Activated CD4-positive, alpha-beta T cell treated with anti-CD3 and anti-CD28 coated beads, Interleukin-2, amount 10 ng/mL, durations not matched to agents 7 days and 5 days (primary cell): ENCODE results near the gene HNRNPA1. TPM values are rescaled to one million over a fixed set of nuclear protein-coding genes. Genes with fewer than 3 reads are reported as not detected.
"Not testable (repeated sequence)": the region's sequence is repeated elsewhere in the genome, so short reads cannot be mapped to it uniquely, and the experiment has no call there.

ENCODE experiments used
- CTCF ChIA-PET: fragments of 350-600 bp; sonication (Branson Sonifier 250); formaldehyde crosslinking; loops from one replicate; lab custom pipeline; 2021; ENCODE audit warnings: antibody characterized with exemption; lab: Charles Lee
- POLR2A ChIA-PET: fragments of 350-600 bp; sonication (Branson Sonifier 250); formaldehyde crosslinking; loops from one replicate; lab custom pipeline; 2021; ENCODE audit warnings: antibody characterized with exemption; lab: Charles Lee
- DNase-seq: peaks from one replicate; pipeline ENCODE4 v3.0.0-alpha.2; 2020
- H3K27ac Mint-ChIP-seq: one replicate; pipeline ENCODE4 v1.8.0; 2021; ENCODE audit warnings: mild to moderate bottlenecking, moderate library complexity, mixed read lengths
- H3K27me3 Mint-ChIP-seq: one replicate; pipeline ENCODE4 v1.8.0; 2021; ENCODE audit warnings: mixed read lengths
- H3K36me3 Mint-ChIP-seq: one replicate; pipeline ENCODE4 v1.8.0; 2021; ENCODE audit warnings: low read depth, mixed read lengths
- H3K4me1 Mint-ChIP-seq: one replicate; pipeline ENCODE4 v1.8.0; 2021; ENCODE audit warnings: mixed read lengths
- H3K4me3 Mint-ChIP-seq: one replicate; pipeline ENCODE4 v1.8.0; 2021; ENCODE audit warnings: mild to moderate bottlenecking, moderate library complexity, mixed read lengths
- H3K9me3 Mint-ChIP-seq: one replicate; pipeline ENCODE4 v1.8.0; 2021; ENCODE audit warnings: mixed read lengths
- total RNA-seq, 2 experiments: library from RNA; stranded (reverse); gene quantifications; one replicate each; pipeline ENCODE4 v1.2.3, GENCODE V29; 2021

HNRNPA1 gene
- total RNA-seq, 2 experiments from 2014 or later = 1,432 to 1,554 TPM

- Mint-ChIP-seq H3K4me3 (no peak within 1 kb of the TSS), H3K9me3 (no peaks in the 10 kb centered on the region), H3K4me1 (peaks cover 58% of the 10 kb centered on the region), H3K36me3 (peaks cover 11% of the 10 kb centered on the region), H3K27me3 (no peaks in the 10 kb centered on the region), H3K27ac (no peak within 1 kb of the TSS)
- CTCF ChIA-PET = interaction anchor here (0.6 to 1.9 kb wide), 8 partner anchors 11 to 159 kb away, joined by 3 to 14 read pairs (median 6); partner anchors contain the start of gene COPZ1
- DNase-seq = peak; percentile 100
- POLR2A ChIA-PET = interaction anchor here (0.7 to 0.8 kb wide), 2 partner anchors 12 to 79 kb away, joined by 3 to 4 read pairs; no protein-coding TSS in a partner anchor
These were observed 676 bp upstream of the HNRNPA1 start, which contains the start of gene CBX5 for GRCh38 chr12:54279632-54280467. CBX5 (minus strand) TSS chr12:54280122; CDS start chr12:54257650, 22,472 bp downstream.

- not testable (repeated sequence) for H3K36me3 Mint-ChIP-seq, DNase-seq, H3K27ac Mint-ChIP-seq, H3K27me3 Mint-ChIP-seq, H3K4me3 Mint-ChIP-seq, H3K9me3 Mint-ChIP-seq
- CTCF ChIA-PET = interaction anchor here (0.6 to 1.9 kb wide), 5 partner anchors 9 to 134 kb away, joined by 3 to 12 read pairs (median 3); no protein-coding TSS in a partner anchor
- H3K4me1 Mint-ChIP-seq = peaks cover 61% of the 10 kb centered on the region
- POLR2A ChIA-PET = interaction anchor here (0.6 to 0.9 kb wide), 4 partner anchors 9 to 134 kb away, joined by 3 to 4 read pairs (median 3); partner anchors contain the start of gene COPZ1
These were observed 724 bp downstream of the HNRNPA1 start for GRCh38 chr12:54281261-54281638.

GRCh38 chr12:54281694-54282093 is 1.2 kb downstream of the HNRNPA1 start:
- POLR2A ChIA-PET = interaction anchor here (0.6 to 0.9 kb wide), 4 partner anchors 9 to 134 kb away, joined by 3 to 4 read pairs (median 3); partner anchors contain the start of gene COPZ1

GRCh38 chr12:54282949-54283593 is 2.5 kb downstream of the HNRNPA1 start:
- peaks cover 59% of the 10 kb centered on the region for H3K4me1 Mint-ChIP-seq
- ChIA-PET POLR2A (interaction anchor here (0.5 to 0.6 kb wide), 2 partner anchors 73 to 128 kb away, joined by 3 to 4 read pairs; no protein-coding TSS in a partner anchor), CTCF (interaction anchor here (1.4 to 1.7 kb wide), 2 partner anchors 9 to 11 kb away, joined by 4 to 8 read pairs; no protein-coding TSS in a partner anchor)
- no peak for DNase-seq
- no peaks in the 10 kb centered on the region for H3K9me3 Mint-ChIP-seq
- H3K4me3 Mint-ChIP-seq = no peak overlapping the region
- H3K36me3 Mint-ChIP-seq = peaks cover 4% of the 10 kb centered on the region
- H3K27me3 Mint-ChIP-seq = no peaks in the 10 kb centered on the region
- no peak overlapping the region for H3K27ac Mint-ChIP-seq

More at GRCh38 chr12:54281694-54282093, 1.2 kb downstream of the HNRNPA1 start:
- not testable (repeated sequence) for H3K36me3 Mint-ChIP-seq, H3K27me3 Mint-ChIP-seq, DNase-seq, H3K9me3 Mint-ChIP-seq, H3K27ac Mint-ChIP-seq, H3K4me3 Mint-ChIP-seq
- peaks cover 60% of the 10 kb centered on the region for H3K4me1 Mint-ChIP-seq
- CTCF ChIA-PET = interaction anchor here (0.6 to 1.9 kb wide), 5 partner anchors 9 to 133 kb away, joined by 3 to 12 read pairs (median 3); no protein-coding TSS in a partner anchor

GRCh38 chr12:54284070-54284780 is 3.7 kb downstream of the HNRNPA1 start:
- DNase-seq, H3K9me3 Mint-ChIP-seq, H3K27me3 Mint-ChIP-seq, H3K4me3 Mint-ChIP-seq, POLR2A ChIA-PET, H3K36me3 Mint-ChIP-seq: not testable (repeated sequence)
- Mint-ChIP-seq H3K4me1 (peaks cover 52% of the 10 kb centered on the region), H3K27ac (peak overlapping the region; percentile 57)
- CTCF ChIA-PET = interaction anchor here (1.0 to 1.7 kb wide), 3 partner anchors 8 to 75 kb away, joined by 3 to 8 read pairs (median 4); no protein-coding TSS in a partner anchor

- peak overlapping the region; percentile 68 for H3K27ac Mint-ChIP-seq
- no peaks in the 10 kb centered on the region for H3K9me3 Mint-ChIP-seq
- H3K4me1 Mint-ChIP-seq = peaks cover 52% of the 10 kb centered on the region
- peak overlapping the region; percentile 10 for H3K4me3 Mint-ChIP-seq
- CTCF ChIA-PET = interaction anchor here (0.7 to 1.8 kb wide), 2 partner anchors 10 to 14 kb away, joined by 3 to 7 read pairs; no protein-coding TSS in a partner anchor
- no peaks in the 10 kb centered on the region for H3K27me3 Mint-ChIP-seq
- H3K36me3 Mint-ChIP-seq = peaks cover 7% of the 10 kb centered on the region
- POLR2A ChIA-PET = no interaction called here
- no peak for DNase-seq
These were observed 4.9 kb downstream of the HNRNPA1 start for GRCh38 chr12:54285150-54286041.

- peak overlapping the region; percentile 68 for H3K27ac Mint-ChIP-seq
- peak overlapping the region; percentile 10 for H3K4me3 Mint-ChIP-seq
- H3K9me3 Mint-ChIP-seq = no peaks in the 10 kb centered on the region
- ChIA-PET POLR2A (no interaction called here), CTCF (interaction anchor here (0.7 to 1.8 kb wide), 11 partner anchors 9 to 965 kb away, joined by 3 to 7 read pairs (median 4); partner anchors contain the start of genes AAAS and COPZ1)
- H3K4me1 Mint-ChIP-seq = peaks cover 52% of the 10 kb centered on the region
- no peaks in the 10 kb centered on the region for H3K27me3 Mint-ChIP-seq
- no peak for DNase-seq
- peaks cover 7% of the 10 kb centered on the region for H3K36me3 Mint-ChIP-seq
These were observed 5.8 kb downstream of the HNRNPA1 start for GRCh38 chr12:54286042-54287030.

GRCh38 chr12:54287261-54288157 is 7.0 kb downstream of the HNRNPA1 start:
- no peak overlapping the region for H3K4me3 Mint-ChIP-seq
- H3K27ac Mint-ChIP-seq = no peak overlapping the region
- H3K36me3 Mint-ChIP-seq = peaks cover 7% of the 10 kb centered on the region
- ChIA-PET POLR2A (no interaction called here), CTCF (interaction anchor here (0.7 to 1.8 kb wide), 7 partner anchors 8 to 966 kb away, joined by 3 to 7 read pairs (median 5); partner anchors contain the start of genes AAAS and COPZ1)
- H3K27me3 Mint-ChIP-seq = no peaks in the 10 kb centered on the region
- H3K9me3 Mint-ChIP-seq = no peaks in the 10 kb centered on the region
- peaks cover 48% of the 10 kb centered on the region for H3K4me1 Mint-ChIP-seq
- no peak for DNase-seq

- Mint-ChIP-seq H3K4me1 (peaks cover 9% of the 10 kb centered on the region), H3K27ac (no peak overlapping the region), H3K9me3 (no peaks in the 10 kb centered on the region), H3K36me3 (peaks cover 7% of the 10 kb centered on the region), H3K4me3 (no peak overlapping the region), H3K27me3 (peaks cover 3% of the 10 kb centered on the region)
- CTCF ChIA-PET = interaction anchor here (1.0 to 4.1 kb wide), 11 partner anchors 9 to 148 kb away, joined by 3 to 16 read pairs (median 4); partner anchors contain the start of genes CBX5, COPZ1 and HNRNPA1
- POLR2A ChIA-PET = interaction anchor here (1.0 to 1.1 kb wide), 2 partner anchors 12 to 67 kb away, joined by 3 to 4 read pairs; partner anchors contain the start of genes CBX5 and HNRNPA1
- DNase-seq = no peak
These were observed 11.8 kb downstream of the HNRNPA1 start for GRCh38 chr12:54292083-54292930.
